Stimulated activated CD8-positive, alpha-beta memory T cell treated with anti-CD3 and anti-CD28 coated beads, Interleukin-12 subunit alpha, Interleukin-12 subunit beta, amount 100 ng/mL, for 24 hours (primary cell): ENCODE data around the gene UPK2.
"Not testable (repeated sequence)": the region's sequence is repeated elsewhere in the genome, so short reads cannot be mapped to it uniquely, and the experiment has no call there.

ENCODE experiments used
- DNase-seq: peaks from one replicate; pipeline ENCODE4 v3.0.0-alpha.2; 2020; ENCODE audit errors: extremely low read depth

Gene UPK2

GRCh38 chr11:118988280-118988679, 32.2 kb downstream of the UPK2 start:
- DNase-seq, result no peak

GRCh38 chr11:118991486-118992038, 35.5 kb downstream of the UPK2 start:
- not testable (repeated sequence) for DNase-seq

- DNase-seq, result no peak
Observed at GRCh38 chr11:118996926-118997626, 41.0 kb downstream of the UPK2 start.

- peak; percentile 91 for DNase-seq
Observed at GRCh38 chr11:118997627-118998387, 41.7 kb downstream of the UPK2 start, which contains the start of gene CENATAC. CENATAC (plus strand) TSS chr11:118998138; CDS start chr11:118998198, 60 bp downstream.

- DNase-seq, result no peak
Observed at GRCh38 chr11:118998388-118998717, 42.3 kb downstream of the UPK2 start.

GRCh38 chr11:118998822-118999221, 42.7 kb downstream of the UPK2 start:
- no peak for DNase-seq

- DNase-seq, result no peak
Observed at GRCh38 chr11:119000906-119001305, 44.8 kb downstream of the UPK2 start.

- no peak for DNase-seq
Observed at GRCh38 chr11:119006656-119007055, 50.6 kb downstream of the UPK2 start.
